ENCODE results near the gene GGPS1.
"Not testable (repeated sequence)": the region's sequence is repeated elsewhere in the genome, so short reads cannot be mapped to it uniquely, and the experiment has no call there.

GGPS1 gene

GRCh38 chr1:235341334-235341733 is 13.0 kb downstream of the GGPS1 start:
- H3K27ac Mint-ChIP-seq = no peak overlapping the region
- CTCF ChIA-PET = interaction anchor here (0.7 kb wide), 1 partner anchor 142 kb away, joined by 3 read pairs; no protein-coding TSS in a partner anchor
- peaks cover 17% of the 10 kb centered on the region for H3K4me1 Mint-ChIP-seq
- H3K9me3 Mint-ChIP-seq = no peaks in the 10 kb centered on the region
- peaks cover 37% of the 10 kb centered on the region for H3K36me3 Mint-ChIP-seq
- H3K27me3 Mint-ChIP-seq = no peaks in the 10 kb centered on the region
- H3K4me3 Mint-ChIP-seq = no peak overlapping the region
- no peak for DNase-seq

- no peak for DNase-seq
- no peak overlapping the region for H3K27ac Mint-ChIP-seq
- CTCF ChIA-PET = interaction anchor here (1.3 kb wide), 1 partner anchor 75 kb away, joined by 6 read pairs; no protein-coding TSS in a partner anchor
- H3K4me3 Mint-ChIP-seq = no peak overlapping the region
- H3K27me3 Mint-ChIP-seq = no peaks in the 10 kb centered on the region
- peaks cover 11% of the 10 kb centered on the region for H3K4me1 Mint-ChIP-seq
- H3K36me3 Mint-ChIP-seq = peaks cover 32% of the 10 kb centered on the region
- H3K9me3 Mint-ChIP-seq = no peaks in the 10 kb centered on the region
Observed at GRCh38 chr1:235342039-235342438, 13.7 kb downstream of the GGPS1 start.

GRCh38 chr1:235342471-235342870 is 14.1 kb downstream of the GGPS1 start:
- Mint-ChIP-seq H3K36me3 (peaks cover 31% of the 10 kb centered on the region), H3K9me3 (no peaks in the 10 kb centered on the region), H3K27ac (no peak overlapping the region), H3K4me3 (no peak overlapping the region), H3K4me1 (peaks cover 8% of the 10 kb centered on the region), H3K27me3 (no peaks in the 10 kb centered on the region)
- CTCF ChIA-PET = interaction anchor here (1.3 kb wide), 1 partner anchor 74 kb away, joined by 6 read pairs; no protein-coding TSS in a partner anchor
- DNase-seq = no peak

GRCh38 chr1:235343726-235344125 is 15.4 kb downstream of the GGPS1 start:
- Mint-ChIP-seq H3K27ac (no peak overlapping the region), H3K4me1 (peaks cover 6% of the 10 kb centered on the region), H3K4me3 (no peak overlapping the region), H3K36me3 (peaks cover 29% of the 10 kb centered on the region), H3K27me3 (no peaks in the 10 kb centered on the region), H3K9me3 (no peaks in the 10 kb centered on the region)
- CTCF ChIA-PET = no interaction called here
- DNase-seq = no peak

GRCh38 chr1:235351441-235351840 is 23.1 kb downstream of the GGPS1 start:
- no peaks in the 10 kb centered on the region for H3K36me3 Mint-ChIP-seq
- DNase-seq = no peak
- no peak overlapping the region for H3K4me3 Mint-ChIP-seq
- H3K27ac Mint-ChIP-seq = no peak overlapping the region
- H3K27me3 Mint-ChIP-seq = peaks cover 14% of the 10 kb centered on the region
- H3K4me1 Mint-ChIP-seq = peaks cover 2% of the 10 kb centered on the region
- H3K9me3 Mint-ChIP-seq = no peaks in the 10 kb centered on the region
- CTCF ChIA-PET = no interaction called here

GRCh38 chr1:235351898-235352297 is 23.5 kb downstream of the GGPS1 start:
- CTCF ChIA-PET = no interaction called here
- H3K4me1 Mint-ChIP-seq = peaks cover 2% of the 10 kb centered on the region
- no peak for DNase-seq
- no peak overlapping the region for H3K4me3 Mint-ChIP-seq
- no peak overlapping the region for H3K27ac Mint-ChIP-seq
- no peaks in the 10 kb centered on the region for H3K9me3 Mint-ChIP-seq
- no peaks in the 10 kb centered on the region for H3K36me3 Mint-ChIP-seq
- peaks cover 19% of the 10 kb centered on the region for H3K27me3 Mint-ChIP-seq

GRCh38 chr1:235357485-235358373 is 29.4 kb downstream of the GGPS1 start:
- H3K27ac Mint-ChIP-seq = no peak overlapping the region
- CTCF ChIA-PET = no interaction called here

GRCh38 chr1:235358899-235359298 is 30.5 kb downstream of the GGPS1 start:
- H3K36me3 Mint-ChIP-seq = no peaks in the 10 kb centered on the region
- CTCF ChIA-PET = interaction anchor here (0.6 kb wide), 1 partner anchor 31 kb away, joined by 3 read pairs; no protein-coding TSS in a partner anchor
- H3K9me3 Mint-ChIP-seq = no peaks in the 10 kb centered on the region
- H3K27me3 Mint-ChIP-seq = peaks cover 30% of the 10 kb centered on the region
- no peak overlapping the region for H3K4me3 Mint-ChIP-seq
- H3K27ac Mint-ChIP-seq = no peak overlapping the region
- no peaks in the 10 kb centered on the region for H3K4me1 Mint-ChIP-seq
- no peak for DNase-seq

More at GRCh38 chr1:235357485-235358373, 29.4 kb downstream of the GGPS1 start:
- Mint-ChIP-seq H3K36me3 (no peaks in the 10 kb centered on the region), H3K4me1 (no peaks in the 10 kb centered on the region), H3K9me3 (no peaks in the 10 kb centered on the region), H3K27me3 (peaks cover 36% of the 10 kb centered on the region), H3K4me3 (no peak overlapping the region)
- no peak for DNase-seq

GRCh38 chr1:235364189-235364588 is 35.8 kb downstream of the GGPS1 start:
- not testable (repeated sequence) for H3K9me3 Mint-ChIP-seq, DNase-seq, H3K27ac Mint-ChIP-seq, H3K4me3 Mint-ChIP-seq, H3K27me3 Mint-ChIP-seq, H3K36me3 Mint-ChIP-seq
- CTCF ChIA-PET = interaction anchor here (0.9 kb wide), 1 partner anchor 52 kb away, joined by 3 read pairs; no protein-coding TSS in a partner anchor
- peaks cover 28% of the 10 kb centered on the region for H3K4me1 Mint-ChIP-seq

- Mint-ChIP-seq H3K9me3 (no peaks in the 10 kb centered on the region), H3K4me3 (peak overlapping the region; percentile 96), H3K27me3 (peaks cover 2% of the 10 kb centered on the region), H3K36me3 (peaks cover 8% of the 10 kb centered on the region), H3K4me1 (peaks cover 31% of the 10 kb centered on the region), H3K27ac (peak overlapping the region; percentile 90)
- CTCF ChIA-PET = no interaction called here
- DNase-seq = no peak
Observed at GRCh38 chr1:235366286-235366685, 37.9 kb downstream of the GGPS1 start.

- CTCF ChIA-PET = no interaction called here
- DNase-seq = peak; percentile 92
- Mint-ChIP-seq H3K9me3 (no peaks in the 10 kb centered on the region), H3K4me1 (peaks cover 31% of the 10 kb centered on the region), H3K27ac (peak within 1 kb of the TSS; percentile 90), H3K36me3 (peaks cover 8% of the 10 kb centered on the region), H3K4me3 (peak within 1 kb of the TSS; percentile 96), H3K27me3 (no peaks in the 10 kb centered on the region)
Observed at GRCh38 chr1:235367000-235367908, 38.9 kb downstream of the GGPS1 start, which contains the start of gene TBCE. TBCE (plus strand) TSS chr1:235367427; CDS start chr1:235380050, 12,623 bp downstream.

- H3K27ac Mint-ChIP-seq = no peak overlapping the region
- CTCF ChIA-PET = no interaction called here
- H3K27me3 Mint-ChIP-seq = no peaks in the 10 kb centered on the region
- peaks cover 31% of the 10 kb centered on the region for H3K4me1 Mint-ChIP-seq
- H3K36me3 Mint-ChIP-seq = peaks cover 10% of the 10 kb centered on the region
- DNase-seq = no peak
- H3K9me3 Mint-ChIP-seq = no peaks in the 10 kb centered on the region
- peak overlapping the region; percentile 96 for H3K4me3 Mint-ChIP-seq
Observed at GRCh38 chr1:235368428-235368827, 40.1 kb downstream of the GGPS1 start.

- no peak overlapping the region for H3K4me3 Mint-ChIP-seq
- no peak overlapping the region for H3K27ac Mint-ChIP-seq
- peaks cover 12% of the 10 kb centered on the region for H3K36me3 Mint-ChIP-seq
- H3K27me3 Mint-ChIP-seq = no peaks in the 10 kb centered on the region
- DNase-seq = no peak
- CTCF ChIA-PET = no interaction called here
- H3K4me1 Mint-ChIP-seq = peaks cover 31% of the 10 kb centered on the region
- no peaks in the 10 kb centered on the region for H3K9me3 Mint-ChIP-seq
Observed at GRCh38 chr1:235369802-235370201, 41.4 kb downstream of the GGPS1 start.

GRCh38 chr1:235375919-235376605 is 47.7 kb downstream of the GGPS1 start:
- H3K36me3 Mint-ChIP-seq = peaks cover 17% of the 10 kb centered on the region

More at GRCh38 chr1:235375919-235376605, 47.7 kb downstream of the GGPS1 start:
- CTCF ChIA-PET = no interaction called here
- peaks cover 2% of the 10 kb centered on the region for H3K4me1 Mint-ChIP-seq
- no peak for DNase-seq
- H3K9me3 Mint-ChIP-seq = no peaks in the 10 kb centered on the region
- H3K27ac Mint-ChIP-seq = no peak overlapping the region
- H3K4me3 Mint-ChIP-seq = no peak overlapping the region
- H3K27me3 Mint-ChIP-seq = no peaks in the 10 kb centered on the region
